PC-3 (cell line): ENCODE results near the gene ZMYND15. TPM values are rescaled to one million over a fixed set of nuclear protein-coding genes. Genes with fewer than 3 reads are reported as not detected.

Experiments used
- ATAC-seq: fragments of 200-7000 bp; cut with Tn5 transposase; 2 replicates; pipeline ENCODE4 v1.9.1; 2020; ENCODE audit warnings: mild to moderate bottlenecking, moderate library complexity
- BruUV-seq: library from RNA; stranded (reverse); fragments of 400-500 nt; replicated peaks from 2 replicates; lab custom pipeline; 2021; lab: Mats Ljungman, UMichigan
- CTCF ChIA-PET: fragments of 300-600 bp; sonication (Branson Sonifier 250); formaldehyde crosslinking; loops from one replicate; lab custom pipeline; 2022; ENCODE audit warnings: antibody characterized with exemption; lab: Charles Lee
- POLR2A ChIA-PET: fragments of 300-600 bp; sonication (Branson Sonifier 250); formaldehyde crosslinking; loops from one replicate; lab custom pipeline; 2022; ENCODE audit warnings: antibody characterized with exemption; ENCODE audit not compliant: unreplicated experiment; lab: Charles Lee
- DNase-seq: peaks from one replicate; pipeline ENCODE4 v3.0.0-alpha.2; 2015
- H2AFZ ChIP-seq: fragments of 300-600 bp; sonication (generic); 2 replicates; pipeline ENCODE4 v1.6.0; 2016; ENCODE audit warnings: antibody characterized with exemption, low read length
- H3F3A ChIP-seq: fragments of 300-600 bp; sonication (generic); one replicate; pipeline ENCODE4 v1.6.0; 2017; ENCODE audit warnings: antibody characterized with exemption, low read length, control low read depth, mild to moderate bottlenecking; ENCODE audit not compliant: unreplicated experiment
- H3K27ac ChIP-seq: fragments of 300-600 bp; sonication (generic); 2 replicates; pipeline ENCODE4 v1.5.1; 2016; ENCODE audit warnings: mild to moderate bottlenecking, low read length
- H3K27me3 ChIP-seq: fragments of 300-600 bp; sonication (generic); 2 replicates; pipeline ENCODE4 v1.6.1; 2016; ENCODE audit warnings: low read length, mixed read lengths
- H3K36me3 ChIP-seq: fragments of 300-600 bp; sonication (generic); 2 replicates; pipeline ENCODE4 v1.6.1; 2016; ENCODE audit warnings: low read depth, mixed run types, low read length, mixed read lengths
- H3K4me1 ChIP-seq: fragments of 300-600 bp; sonication (generic); 2 replicates; pipeline ENCODE4 v1.5.1; 2016; ENCODE audit warnings: low read length; ENCODE audit not compliant: insufficient read depth
- H3K4me2 ChIP-seq: fragments of 300-600 bp; sonication (generic); 2 replicates; pipeline ENCODE4 v1.6.0; 2016; ENCODE audit warnings: low read length
- H3K4me3 ChIP-seq: fragments of 300-600 bp; sonication (generic); 2 replicates; pipeline ENCODE4 v1.5.1; 2016; ENCODE audit warnings: mild to moderate bottlenecking, low read length, mixed read lengths
- H3K79me2 ChIP-seq: fragments of 300-600 bp; sonication (generic); 2 replicates; pipeline ENCODE4 v1.6.1; 2017; ENCODE audit warnings: low read length, mixed read lengths
- H3K9ac ChIP-seq: fragments of 300-600 bp; sonication (generic); 2 replicates; pipeline ENCODE4 v1.6.0; 2016; ENCODE audit warnings: mild to moderate bottlenecking, low read length
- H3K9me2 ChIP-seq: fragments of 300-600 bp; sonication (generic); replicated peaks from 2 replicates; pipeline ENCODE4 v1.6.1; 2016; ENCODE audit warnings: mixed run types, low read length, mixed read lengths
- H3K9me3 ChIP-seq: fragments of 300-600 bp; sonication (generic); 2 replicates; pipeline ENCODE4 v1.6.1; 2016; ENCODE audit warnings: low read length, mixed read lengths
- H4K20me1 ChIP-seq: fragments of 300-600 bp; sonication (generic); 2 replicates; pipeline ENCODE4 v1.6.1; 2016; ENCODE audit warnings: low read length, mixed read lengths
- EZH2 ChIP-seq: fragments of 300-600 bp; sonication (generic); IDR thresholded peaks from one replicate; pipeline ENCODE4 v1.6.1; 2017; ENCODE audit warnings: antibody characterized with exemption, mild to moderate bottlenecking, low read length; ENCODE audit not compliant: unreplicated experiment
- EZH2phosphoT487 ChIP-seq: fragments of 300-600 bp; sonication (generic); IDR thresholded peaks from 2 replicates; pipeline ENCODE4 v1.6.1; 2018; ENCODE audit warnings: mild to moderate bottlenecking, antibody characterized with exemption, low read length, borderline replicate concordance
- intact Hi-C: fragments of 100-400 bp; cut with micrococcal nuclease; formaldehyde crosslinking; loops from 2 replicates; pipeline ENCODE4 v1.9.0; 2023
- total RNA-seq: library from RNA; depleted of rRNA; stranded (reverse); fragments of >200 nt; gene quantifications from 2 replicates; pipeline ENCODE4 v1.2.3, GENCODE V29; 2014
- TF ChIP-seq, protein P1 (sequence below): fragments of 300-600 bp; sonication (generic); conservative IDR thresholded peaks from 2 replicates; pipeline ENCODE4 v1.5.1; 2017; ENCODE audit warnings: antibody characterized with exemption, low read depth, mild to moderate bottlenecking, low read length

Gene ZMYND15
- total RNA-seq, 1 experiment from 2014 or later, result 0.51 TPM

DNA sequence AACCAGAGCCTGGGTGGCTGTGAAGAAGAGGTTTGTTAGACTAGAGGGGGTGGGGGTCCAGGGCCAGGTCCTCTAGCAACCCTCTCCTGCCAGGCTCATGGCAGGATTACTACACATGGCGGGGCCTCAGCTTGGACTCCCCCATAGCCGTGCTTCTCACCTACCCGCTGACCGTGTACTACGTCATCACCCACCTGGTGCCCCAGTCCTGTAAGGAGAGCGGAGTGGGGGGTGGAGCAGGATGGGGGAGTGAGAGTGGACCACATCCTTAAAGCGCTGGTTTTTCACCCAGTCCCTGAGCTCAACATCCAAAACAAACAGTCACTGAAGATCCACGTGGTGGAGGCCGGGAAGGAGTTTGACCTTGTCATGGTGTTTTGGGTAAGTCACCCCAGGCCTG lies 4.3 kb downstream of the ZMYND15 start:
- Histone ChIP-seq H3K9me2 (no peaks in the 10 kb centered on the region), H3K79me2 (peaks cover 2% of the 10 kb centered on the region; the same call in 1 of the 2 replicates), H3K36me3 (no peaks in the 10 kb centered on the region), H2AFZ (no peak overlapping the region), H4K20me1 (no peaks in the 10 kb centered on the region), H3K27ac (no peak overlapping the region), H3K4me3 (no peak overlapping the region), H3K27me3 (no peaks in the 10 kb centered on the region), H3K9ac (no peak overlapping the region), H3K4me1 (peaks cover 1% of the 10 kb centered on the region), H3F3A (no peaks in the 10 kb centered on the region), H3K4me2 (no peak overlapping the region), H3K9me3 (no peaks in the 10 kb centered on the region)
- DNase-seq, result no peak
- TF ChIP-seq, protein P1, sequence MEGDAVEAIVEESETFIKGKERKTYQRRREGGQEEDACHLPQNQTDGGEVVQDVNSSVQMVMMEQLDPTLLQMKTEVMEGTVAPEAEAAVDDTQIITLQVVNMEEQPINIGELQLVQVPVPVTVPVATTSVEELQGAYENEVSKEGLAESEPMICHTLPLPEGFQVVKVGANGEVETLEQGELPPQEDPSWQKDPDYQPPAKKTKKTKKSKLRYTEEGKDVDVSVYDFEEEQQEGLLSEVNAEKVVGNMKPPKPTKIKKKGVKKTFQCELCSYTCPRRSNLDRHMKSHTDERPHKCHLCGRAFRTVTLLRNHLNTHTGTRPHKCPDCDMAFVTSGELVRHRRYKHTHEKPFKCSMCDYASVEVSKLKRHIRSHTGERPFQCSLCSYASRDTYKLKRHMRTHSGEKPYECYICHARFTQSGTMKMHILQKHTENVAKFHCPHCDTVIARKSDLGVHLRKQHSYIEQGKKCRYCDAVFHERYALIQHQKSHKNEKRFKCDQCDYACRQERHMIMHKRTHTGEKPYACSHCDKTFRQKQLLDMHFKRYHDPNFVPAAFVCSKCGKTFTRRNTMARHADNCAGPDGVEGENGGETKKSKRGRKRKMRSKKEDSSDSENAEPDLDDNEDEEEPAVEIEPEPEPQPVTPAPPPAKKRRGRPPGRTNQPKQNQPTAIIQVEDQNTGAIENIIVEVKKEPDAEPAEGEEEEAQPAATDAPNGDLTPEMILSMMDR, result no peak
- no peak for TF ChIP-seq EZH2phosphoT487
- no peak for TF ChIP-seq EZH2
- BruUV-seq, result no TSS peak
- ATAC-seq, result no peak
- ChIA-PET POLR2A (no interaction called here), CTCF (interaction anchor here (0.7 kb wide), 1 partner anchor 47 kb away, joined by 3 read pairs; no protein-coding TSS in a partner anchor)
- intact Hi-C loops, result no loop called here

DNA sequence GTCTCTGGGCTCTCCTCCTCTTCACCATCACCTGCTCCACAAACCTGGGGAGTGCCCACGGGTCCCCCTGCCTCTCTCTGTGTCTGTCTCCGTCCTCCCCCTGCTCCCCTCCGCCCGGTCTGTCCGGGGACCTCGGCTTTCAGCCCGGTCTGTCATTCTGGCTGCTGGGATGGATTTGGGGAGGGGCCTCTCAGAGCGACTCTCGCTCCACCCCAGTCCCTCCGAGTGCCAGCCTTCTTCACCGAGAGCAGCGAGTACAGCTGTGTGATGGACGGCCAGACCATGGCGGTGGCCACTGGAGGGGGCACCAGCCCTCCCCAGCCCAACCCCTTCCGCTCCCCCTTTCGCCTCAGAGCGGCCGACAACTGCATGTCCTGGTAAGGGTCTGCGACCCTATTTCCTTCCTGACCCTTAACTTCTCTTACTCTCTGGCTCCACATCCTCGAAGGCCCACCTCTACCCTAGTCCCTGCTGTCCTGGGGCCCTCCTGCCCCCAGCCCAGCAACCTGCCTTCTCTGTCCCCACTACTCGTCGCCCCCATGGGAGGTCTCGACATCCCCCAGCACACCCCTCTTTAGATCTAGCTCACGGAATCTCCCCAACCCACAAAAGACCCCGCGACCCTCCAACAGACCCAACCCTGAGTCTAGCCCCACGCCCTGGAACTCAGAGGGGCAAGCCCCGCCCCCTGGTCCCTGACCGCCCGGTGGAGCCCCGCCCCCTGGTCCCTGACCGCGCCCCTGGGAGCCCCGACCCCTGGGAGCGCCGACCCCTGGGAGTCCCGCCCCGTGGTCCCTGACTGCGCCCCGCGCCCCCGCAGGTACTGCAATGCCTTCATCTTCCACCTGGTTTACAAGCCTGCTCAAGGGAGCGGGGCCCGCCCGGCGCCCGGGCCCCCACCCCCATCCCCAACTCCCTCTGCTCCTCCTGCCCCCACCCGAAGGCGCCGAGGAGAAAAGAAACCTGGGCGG lies 5.7 kb downstream of the ZMYND15 start:
- Histone ChIP-seq H3K79me2 (no peaks in the 10 kb centered on the region), H3K9me2 (no peaks in the 10 kb centered on the region), H4K20me1 (no peaks in the 10 kb centered on the region), H3K4me2 (no peak overlapping the region), H3K9ac (no peak overlapping the region), H2AFZ (no peak overlapping the region), H3F3A (no peaks in the 10 kb centered on the region), H3K27me3 (no peaks in the 10 kb centered on the region), H3K9me3 (no peaks in the 10 kb centered on the region), H3K4me3 (no peak overlapping the region), H3K27ac (no peak overlapping the region), H3K4me1 (no peaks in the 10 kb centered on the region), H3K36me3 (no peaks in the 10 kb centered on the region)
- TF ChIP-seq EZH2phosphoT487 (no peak), EZH2 (no peak)
- TF ChIP-seq, protein P1, result no peak
- ChIA-PET CTCF (no interaction called here), POLR2A (no interaction called here)
- intact Hi-C loops, result no loop called here
- ATAC-seq, result no peak
- no TSS peak for BruUV-seq
- no peak for DNase-seq

GRCh38 chr17:4747847-4748246 lies 8.2 kb downstream of the ZMYND15 start:
- Histone ChIP-seq H3K79me2 (no peaks in the 10 kb centered on the region), H3K9me2 (no peaks in the 10 kb centered on the region), H3K4me2 (no peak overlapping the region), H3K9me3 (no peaks in the 10 kb centered on the region), H3K4me3 (no peak overlapping the region), H3K4me1 (no peaks in the 10 kb centered on the region), H3F3A (no peaks in the 10 kb centered on the region), H3K27ac (no peak overlapping the region), H3K36me3 (no peaks in the 10 kb centered on the region), H3K9ac (no peak overlapping the region), H3K27me3 (no peaks in the 10 kb centered on the region), H2AFZ (no peak overlapping the region), H4K20me1 (no peaks in the 10 kb centered on the region)
- ATAC-seq, result no peak
- DNase-seq, result no peak
- intact Hi-C loops, result no loop called here
- no TSS peak for BruUV-seq
- ChIA-PET CTCF (no interaction called here), POLR2A (no interaction called here)
- TF ChIP-seq, protein P1, result no peak
- no peak for TF ChIP-seq EZH2
- no peak for TF ChIP-seq EZH2phosphoT487
